PC-3 (cell line): ENCODE measurements around the gene SLC6A17.

Experiments used
- EZH2 ChIP-seq: fragments of 300-600 bp; sonication (generic); IDR thresholded peaks from one replicate; pipeline ENCODE4 v1.6.1; 2017; ENCODE audit warnings: antibody characterized with exemption, mild to moderate bottlenecking, low read length; ENCODE audit not compliant: unreplicated experiment
- TF ChIP-seq, protein P1 (sequence below): fragments of 300-600 bp; sonication (generic); conservative IDR thresholded peaks from 2 replicates; pipeline ENCODE4 v1.5.1; 2017; ENCODE audit warnings: antibody characterized with exemption, low read depth, mild to moderate bottlenecking, low read length

DNA sequence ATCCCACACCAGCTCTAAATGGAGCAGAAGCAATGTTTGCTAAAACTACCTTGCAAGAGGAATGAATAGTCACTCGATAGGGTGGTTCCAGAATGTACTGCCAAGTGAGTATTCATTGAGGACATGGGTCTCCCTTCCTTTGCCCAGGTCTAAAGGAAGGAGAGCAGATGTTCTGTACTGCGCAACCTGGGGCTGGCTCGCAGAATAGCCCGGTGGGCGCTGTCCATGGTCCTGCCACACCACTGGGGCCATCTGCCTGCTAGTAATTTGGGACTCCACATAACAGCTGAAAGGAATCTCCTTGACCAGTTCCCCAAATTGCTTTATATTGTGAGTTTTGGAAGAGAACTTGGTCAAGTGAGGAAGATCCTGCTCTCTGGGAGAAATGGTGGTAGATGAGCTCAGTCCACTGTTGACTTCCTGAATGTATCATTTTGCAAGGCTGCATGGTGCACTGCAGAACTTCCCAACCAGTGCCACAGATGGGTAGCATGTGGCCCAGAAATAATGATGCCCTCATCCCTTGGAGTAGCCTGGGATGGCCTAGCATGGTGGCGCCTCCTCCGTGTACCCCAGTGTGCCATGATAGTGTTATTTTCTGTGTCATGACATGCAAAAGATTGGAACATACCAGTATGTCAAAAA, 5.7 kb downstream of the SLC6A17 start:
- TF ChIP-seq EZH2, result no peak
- TF ChIP-seq, protein P1, sequence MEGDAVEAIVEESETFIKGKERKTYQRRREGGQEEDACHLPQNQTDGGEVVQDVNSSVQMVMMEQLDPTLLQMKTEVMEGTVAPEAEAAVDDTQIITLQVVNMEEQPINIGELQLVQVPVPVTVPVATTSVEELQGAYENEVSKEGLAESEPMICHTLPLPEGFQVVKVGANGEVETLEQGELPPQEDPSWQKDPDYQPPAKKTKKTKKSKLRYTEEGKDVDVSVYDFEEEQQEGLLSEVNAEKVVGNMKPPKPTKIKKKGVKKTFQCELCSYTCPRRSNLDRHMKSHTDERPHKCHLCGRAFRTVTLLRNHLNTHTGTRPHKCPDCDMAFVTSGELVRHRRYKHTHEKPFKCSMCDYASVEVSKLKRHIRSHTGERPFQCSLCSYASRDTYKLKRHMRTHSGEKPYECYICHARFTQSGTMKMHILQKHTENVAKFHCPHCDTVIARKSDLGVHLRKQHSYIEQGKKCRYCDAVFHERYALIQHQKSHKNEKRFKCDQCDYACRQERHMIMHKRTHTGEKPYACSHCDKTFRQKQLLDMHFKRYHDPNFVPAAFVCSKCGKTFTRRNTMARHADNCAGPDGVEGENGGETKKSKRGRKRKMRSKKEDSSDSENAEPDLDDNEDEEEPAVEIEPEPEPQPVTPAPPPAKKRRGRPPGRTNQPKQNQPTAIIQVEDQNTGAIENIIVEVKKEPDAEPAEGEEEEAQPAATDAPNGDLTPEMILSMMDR, result no peak
